Esophagus muscularis mucosa (tissue), 4 donors: ENCODE results near the gene PAPLN. TPM values are rescaled to one million over a fixed set of nuclear protein-coding genes. Genes with fewer than 3 reads are reported as not detected.
"Not testable (repeated sequence)": the region's sequence is repeated elsewhere in the genome, so short reads cannot be mapped to it uniquely, and the experiment has no call there.

Experiments used
- DNase-seq: peaks from one replicate; pipeline ENCODE4 v3.0.0-alpha.2; 2017; ENCODE audit errors: extremely low spot score
- H3K27ac ChIP-seq, 4 donors: fragments of 200-600 bp; sonication (generic); replicated peaks in 1 of 4; 1 replicate in 3 of 4; 2 replicates in 1 of 4; pipeline ENCODE4 v1.5.1; 2016 to 2019; ENCODE audit warnings: mild to moderate bottlenecking in 1 of 4
- H3K27me3 ChIP-seq, 4 donors: fragments of 200-600 bp; sonication (generic); one replicate each; pipeline versions ENCODE4 v1.5.1 to v1.6.0; 2016 to 2019
- H3K36me3 ChIP-seq, 4 donors: fragments of 200-600 bp; sonication (generic); one replicate each; pipeline ENCODE4 v1.5.1; 2016 to 2019
- H3K4me1 ChIP-seq, 4 donors: fragments of 200-600 bp; sonication (generic); one replicate each; pipeline ENCODE4 v1.5.1; 2016 to 2019
- H3K4me3 ChIP-seq, 4 donors: fragments of 200-600 bp; sonication (generic); 1 replicate in 2 of 4; 2 replicates in 2 of 4; pipeline ENCODE4 v1.5.1; 2016 to 2019; ENCODE audit warnings: mild to moderate bottlenecking in 4 of 4, moderate library complexity in 1 of 4
- H3K9me3 ChIP-seq, 4 donors: fragments of 200-600 bp; sonication (generic); 1 replicate in 3 of 4; 2 replicates in 1 of 4; pipeline ENCODE4 v1.5.1; 2016 to 2019
- EP300 ChIP-seq: sonication (generic); formaldehyde crosslinking; IDR thresholded peaks from one replicate; pipeline ENCODE4 v1.6.1; 2017; ENCODE audit warnings: antibody characterized with exemption
- POLR2A ChIP-seq: fragments of 450-650 bp; IDR thresholded peaks from one replicate; pipeline ENCODE4 v1.6.1; 2017; ENCODE audit warnings: antibody characterized with exemption, moderate library complexity, mild to moderate bottlenecking, low read depth
- POLR2AphosphoS5 ChIP-seq, 2 donors: sonication (generic); formaldehyde crosslinking; IDR thresholded peaks; one replicate each; pipeline ENCODE4 v1.6.1; 2017; ENCODE audit warnings: antibody characterized with exemption in 2 of 2
- WGBS: methylation state at CpG from one replicate; pipeline ENCODE4 v1.1.5; 2018; 5-methylcytosine and 5-hydroxymethylcytosine counted together
- intact Hi-C: fragments of 100-400 bp; cut with DNase I; formaldehyde crosslinking; loops from one replicate; pipeline ENCODE4 v1.15.1; 2023
- total RNA-seq, 4 donors: library from RNA; depleted of rRNA; stranded (reverse); fragments of >200 nt; gene quantifications; one replicate each; pipeline versions ENCODE4 v1.1.0 to v1.2.1, GENCODE V29; 2016
- TF ChIP-seq, protein P1 (sequence below), 3 experiments: fragments of 200-600 bp in 2 of 3; fragments of 450-650 bp in 1 of 3; sonication (generic) in 2 of 3; IDR thresholded peaks; one replicate each; pipeline ENCODE4 v1.5.1; 2017 to 2019; ENCODE audit warnings: antibody characterized with exemption in 3 of 3, mild to moderate bottlenecking in 2 of 3, moderate library complexity in 1 of 3

Gene PAPLN
- total RNA-seq, 4 donors from 2014 or later: 12.0 to 43.5 (median 24.1) TPM

DNA sequence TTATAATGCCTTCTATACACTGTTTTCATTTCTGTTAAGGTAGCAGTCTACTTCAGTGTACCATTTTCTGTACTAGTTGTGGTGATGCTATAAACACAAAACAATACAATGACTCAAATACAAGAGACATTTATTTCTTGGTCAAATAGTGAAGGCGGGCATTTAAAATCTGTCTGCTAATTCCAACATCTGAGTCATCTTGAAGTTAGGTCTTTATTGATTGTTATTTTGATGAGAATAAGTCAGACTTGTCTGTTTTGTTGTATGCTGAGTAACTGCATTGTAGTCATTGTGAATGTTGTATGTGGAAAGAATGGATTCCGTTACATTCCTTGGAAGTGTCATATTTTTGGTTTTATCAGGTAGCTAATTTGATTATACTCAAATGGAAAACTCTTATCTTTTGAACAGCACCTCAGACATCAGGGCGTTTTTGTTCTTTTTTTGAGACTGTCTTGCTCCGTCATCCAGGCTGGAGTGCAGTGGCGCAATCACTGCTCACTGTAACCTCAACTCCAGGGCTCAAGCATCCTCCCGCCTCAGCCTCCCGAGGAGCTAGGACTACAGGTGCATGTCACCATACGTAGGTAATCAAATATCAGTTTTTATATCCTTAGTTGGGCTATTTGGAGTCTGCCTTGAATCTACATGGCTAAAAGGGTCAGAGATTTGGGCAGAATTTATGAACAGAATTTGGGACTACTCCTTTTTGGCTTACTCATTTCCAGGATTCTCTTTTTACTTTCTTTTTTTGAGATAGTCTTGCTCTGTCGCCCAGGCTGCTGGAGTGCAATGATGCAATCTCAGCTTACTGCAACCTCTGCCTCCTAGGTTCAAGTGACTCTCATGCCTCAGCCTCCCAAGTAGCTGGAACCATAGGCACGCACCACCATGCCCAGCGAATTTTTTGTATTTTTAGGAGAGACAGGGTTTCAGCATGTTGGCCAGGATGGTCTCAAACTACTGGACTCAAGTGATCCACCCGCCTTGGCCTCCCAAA lies 56.8 kb downstream of the PAPLN start:
- 92% methylated on average over 12 of the region's 12 CpGs for WGBS
- DNase-seq: no peak
- Histone ChIP-seq H3K9me3 (no peaks in the 10 kb centered on the region), H3K4me1 (peaks cover 0 to 31% (median 18%) of the 10 kb centered on the region in 4 donors), H3K27me3 (no peaks in the 10 kb centered on the region), H3K4me3 (no peak overlapping the region), H3K27ac (no peak overlapping the region), H3K36me3 (peaks cover 15 to 40% (median 31%) of the 10 kb centered on the region in 4 donors)
- TF ChIP-seq, protein P1, sequence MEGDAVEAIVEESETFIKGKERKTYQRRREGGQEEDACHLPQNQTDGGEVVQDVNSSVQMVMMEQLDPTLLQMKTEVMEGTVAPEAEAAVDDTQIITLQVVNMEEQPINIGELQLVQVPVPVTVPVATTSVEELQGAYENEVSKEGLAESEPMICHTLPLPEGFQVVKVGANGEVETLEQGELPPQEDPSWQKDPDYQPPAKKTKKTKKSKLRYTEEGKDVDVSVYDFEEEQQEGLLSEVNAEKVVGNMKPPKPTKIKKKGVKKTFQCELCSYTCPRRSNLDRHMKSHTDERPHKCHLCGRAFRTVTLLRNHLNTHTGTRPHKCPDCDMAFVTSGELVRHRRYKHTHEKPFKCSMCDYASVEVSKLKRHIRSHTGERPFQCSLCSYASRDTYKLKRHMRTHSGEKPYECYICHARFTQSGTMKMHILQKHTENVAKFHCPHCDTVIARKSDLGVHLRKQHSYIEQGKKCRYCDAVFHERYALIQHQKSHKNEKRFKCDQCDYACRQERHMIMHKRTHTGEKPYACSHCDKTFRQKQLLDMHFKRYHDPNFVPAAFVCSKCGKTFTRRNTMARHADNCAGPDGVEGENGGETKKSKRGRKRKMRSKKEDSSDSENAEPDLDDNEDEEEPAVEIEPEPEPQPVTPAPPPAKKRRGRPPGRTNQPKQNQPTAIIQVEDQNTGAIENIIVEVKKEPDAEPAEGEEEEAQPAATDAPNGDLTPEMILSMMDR (IDR thresholded peaks at IDR 0.05): no peak
- TF ChIP-seq POLR2A (no peak), POLR2AphosphoS5 (IDR thresholded peaks at IDR 0.05) (no peak), EP300 (no peak)
- intact Hi-C loops: no loop called here

DNA sequence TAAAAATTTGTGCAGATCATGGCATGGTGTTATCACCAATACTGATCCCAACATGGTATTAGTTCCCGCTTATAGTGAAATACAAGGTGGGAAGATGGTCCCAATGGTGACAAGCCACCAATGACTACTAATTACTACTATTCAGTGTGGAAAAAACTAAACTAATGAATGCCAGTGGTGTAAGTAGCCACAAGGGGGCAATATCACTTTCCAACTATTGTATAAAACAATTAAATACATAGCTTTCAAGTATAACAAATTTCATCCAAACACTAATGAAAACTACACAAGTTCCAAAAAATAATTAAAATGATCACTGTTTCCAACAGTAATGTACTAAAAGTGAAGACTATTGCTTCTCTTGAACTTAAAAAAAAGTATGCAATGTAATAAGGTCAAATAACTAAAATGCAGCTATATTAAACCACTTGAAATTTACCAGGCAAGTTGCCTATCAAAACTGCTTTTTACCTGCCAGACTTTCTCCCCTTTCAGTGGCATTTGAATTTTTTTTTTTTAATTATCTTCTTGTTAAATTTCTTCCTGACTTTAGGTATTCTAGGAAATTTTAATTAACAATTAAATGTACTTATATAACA lies 58.0 kb downstream of the PAPLN start:
- Histone ChIP-seq H3K27me3 (no peaks in the 10 kb centered on the region), H3K4me3 (no peak overlapping the region), H3K27ac (no peak overlapping the region), H3K4me1 (peaks cover 0 to 19% (median 7%) of the 10 kb centered on the region in 4 donors), H3K36me3 (peaks cover 15 to 39% (median 28%) of the 10 kb centered on the region in 4 donors), H3K9me3 (no peaks in the 10 kb centered on the region)
- intact Hi-C loops: loop anchor here (5.0 kb wide), 1 partner anchor 177 kb away; no protein-coding TSS in a partner anchor
- WGBS: 95% methylated on average over 1 of the region's 1 CpG
- TF ChIP-seq, protein P1 (IDR thresholded peaks at IDR 0.05): peak; percentile 71 to 74 (median 73)
- no peak for TF ChIP-seq POLR2A
- TF ChIP-seq POLR2AphosphoS5 (IDR thresholded peaks at IDR 0.05): no peak
- TF ChIP-seq EP300: no peak
- DNase-seq: no peak

DNA sequence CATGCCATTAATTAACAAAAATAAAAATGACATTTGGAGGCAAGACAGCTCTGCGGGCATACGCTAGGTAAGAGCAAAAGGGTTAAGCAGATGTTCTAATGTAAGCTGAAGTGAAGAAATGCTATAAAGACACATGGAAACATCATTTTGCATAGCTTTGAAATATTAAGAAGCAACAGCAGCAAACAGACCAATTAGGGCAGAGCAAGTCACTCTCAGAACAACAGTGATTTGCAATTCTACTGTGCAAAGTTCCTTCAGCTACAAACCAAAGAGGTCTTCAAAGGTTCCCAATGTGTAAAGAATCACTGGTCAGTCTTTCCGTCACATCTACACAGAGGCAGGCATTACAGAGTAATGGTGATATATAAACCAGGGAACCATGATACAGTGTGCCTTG lies 68.2 kb downstream of the PAPLN start:
- H3K4me3 ChIP-seq: no peak overlapping the region
- no peak overlapping the region for H3K27ac ChIP-seq
- TF ChIP-seq POLR2AphosphoS5 (IDR thresholded peaks at IDR 0.05) (no peak), POLR2A (no peak), EP300 (no peak)
- TF ChIP-seq, protein P1 (IDR thresholded peaks at IDR 0.05): no peak
- intact Hi-C loops: no loop called here
- peaks cover 0 to 14% (median 8%) of the 10 kb centered on the region in 4 donors for H3K4me1 ChIP-seq
- H3K36me3 ChIP-seq: no peaks in the 10 kb centered on the region
- DNase-seq: no peak
- H3K27me3 ChIP-seq: no peaks in the 10 kb centered on the region
- WGBS: 66% methylated on average over 3 of the region's 3 CpGs
- H3K9me3 ChIP-seq: no peaks in the 10 kb centered on the region

DNA sequence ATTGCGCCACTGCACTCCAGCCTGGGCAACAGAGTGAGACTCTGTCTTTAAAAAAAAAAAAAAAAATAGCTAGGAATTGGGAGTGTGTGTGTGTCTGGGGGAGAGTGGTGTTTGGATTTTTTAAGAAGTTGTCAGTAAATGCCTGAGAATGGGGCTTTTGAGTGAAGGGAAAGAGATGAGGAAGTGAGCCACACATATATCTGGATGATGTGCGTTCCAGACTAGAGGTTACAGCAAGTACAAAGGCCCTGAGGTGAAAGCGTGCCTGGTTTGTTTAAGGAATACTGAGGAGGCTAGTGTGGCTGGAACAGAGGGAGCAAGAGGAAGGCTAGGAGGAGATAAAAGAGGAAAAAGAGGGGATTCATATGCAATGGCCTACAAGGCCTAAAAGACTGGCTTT lies 70.0 kb downstream of the PAPLN start:
- H3K4me1 ChIP-seq: peaks cover 9 to 25% (median 18%) of the 10 kb centered on the region in 4 donors
- no peaks in the 10 kb centered on the region for H3K9me3 ChIP-seq
- TF ChIP-seq EP300 (no peak), POLR2A (no peak), POLR2AphosphoS5 (IDR thresholded peaks at IDR 0.05) (no peak)
- TF ChIP-seq, protein P1 (IDR thresholded peaks at IDR 0.05): no peak
- H3K4me3 ChIP-seq: no peak overlapping the region
- H3K27ac ChIP-seq: no peak overlapping the region
- no peaks in the 10 kb centered on the region for H3K36me3 ChIP-seq
- H3K27me3 ChIP-seq: no peaks in the 10 kb centered on the region
- WGBS: 93% methylated on average over 3 of the region's 3 CpGs
- intact Hi-C loops: no loop called here
- DNase-seq: no peak

DNA sequence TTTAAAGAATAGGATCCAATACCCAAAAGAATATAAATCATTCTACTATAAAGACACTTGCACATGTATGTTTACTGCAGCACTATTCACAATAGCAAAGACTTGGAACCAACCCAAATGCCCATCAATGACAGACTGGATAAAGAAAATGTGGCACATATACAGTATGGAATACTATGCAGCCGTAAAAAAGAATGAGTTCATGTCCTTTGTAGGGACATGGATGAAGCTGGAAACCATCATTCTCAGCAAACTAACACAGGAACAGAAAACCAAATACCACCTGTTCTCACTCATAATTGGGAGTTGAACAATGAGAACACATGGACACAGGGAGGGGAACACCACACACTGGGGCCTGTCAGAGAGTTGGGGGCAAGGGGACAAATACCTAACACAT lies 71.9 kb downstream of the PAPLN start:
- H3K9me3 ChIP-seq, intact Hi-C loops: not testable (repeated sequence)
- 100% methylated on average over 1 of the region's 1 CpG for WGBS

More for the DNA sequence above, 71.9 kb downstream of the PAPLN start:
- H3K4me1 ChIP-seq: peaks cover 9 to 18% (median 15%) of the 10 kb centered on the region in 4 donors
- H3K27ac ChIP-seq, H3K27me3 ChIP-seq, DNase-seq, H3K4me3 ChIP-seq, H3K36me3 ChIP-seq: not testable (repeated sequence)
